NCI-H1417 (cell line): ENCODE data around the gene SP4.

ENCODE experiments used
- DNase-seq, 3 experiments: peaks; one replicate each; lab custom pipeline; 2025; lab: John Stamatoyannopoulos, UW

The SP4 gene

DNA sequence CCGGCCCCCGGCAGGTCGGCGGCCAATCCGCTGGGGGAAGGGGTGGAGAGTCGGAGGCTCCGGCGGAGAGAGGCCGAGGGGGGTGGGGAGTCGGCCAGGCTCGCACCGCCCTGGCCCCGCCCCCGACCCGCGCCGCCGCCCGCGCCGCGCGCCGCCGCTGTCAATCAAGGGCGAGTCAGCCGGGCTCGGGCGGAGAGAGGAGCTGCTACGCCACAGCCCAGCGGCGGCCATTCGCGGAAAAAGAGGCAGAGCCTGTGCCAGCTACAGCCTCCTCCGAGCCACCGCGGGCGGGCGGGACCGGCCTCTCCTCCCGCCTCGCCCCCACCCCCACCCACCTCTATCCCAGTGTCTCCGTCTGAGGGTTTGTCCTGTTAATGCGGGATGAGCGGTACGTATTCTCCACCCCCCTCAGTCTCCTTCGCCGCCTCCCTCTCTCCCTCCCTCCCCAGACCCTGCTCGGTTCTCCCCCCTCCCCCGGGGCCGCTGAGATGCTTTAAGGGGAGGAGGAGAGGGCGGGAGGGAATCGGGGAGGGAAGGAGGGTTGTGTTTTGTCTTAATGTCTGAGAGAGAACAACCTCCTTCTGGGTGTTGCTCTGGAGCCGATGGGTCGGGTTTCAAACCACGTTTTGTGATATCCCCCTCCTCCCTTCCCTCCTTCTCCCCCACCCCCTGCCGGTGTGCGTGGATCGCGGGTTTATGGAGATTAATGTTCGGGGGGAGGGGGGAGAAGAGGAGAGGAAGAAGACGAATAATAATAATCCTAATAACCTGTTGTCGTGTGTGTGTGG is at the start of gene SP4:
Gene SP4, plus strand, starts transcription at position 213 of the 788 bp plus-strand sequence. Its CDS starts 169 bp downstream, at position 382.
- DNase-seq = peak; percentile 96 to 98 (median 98)

DNA sequence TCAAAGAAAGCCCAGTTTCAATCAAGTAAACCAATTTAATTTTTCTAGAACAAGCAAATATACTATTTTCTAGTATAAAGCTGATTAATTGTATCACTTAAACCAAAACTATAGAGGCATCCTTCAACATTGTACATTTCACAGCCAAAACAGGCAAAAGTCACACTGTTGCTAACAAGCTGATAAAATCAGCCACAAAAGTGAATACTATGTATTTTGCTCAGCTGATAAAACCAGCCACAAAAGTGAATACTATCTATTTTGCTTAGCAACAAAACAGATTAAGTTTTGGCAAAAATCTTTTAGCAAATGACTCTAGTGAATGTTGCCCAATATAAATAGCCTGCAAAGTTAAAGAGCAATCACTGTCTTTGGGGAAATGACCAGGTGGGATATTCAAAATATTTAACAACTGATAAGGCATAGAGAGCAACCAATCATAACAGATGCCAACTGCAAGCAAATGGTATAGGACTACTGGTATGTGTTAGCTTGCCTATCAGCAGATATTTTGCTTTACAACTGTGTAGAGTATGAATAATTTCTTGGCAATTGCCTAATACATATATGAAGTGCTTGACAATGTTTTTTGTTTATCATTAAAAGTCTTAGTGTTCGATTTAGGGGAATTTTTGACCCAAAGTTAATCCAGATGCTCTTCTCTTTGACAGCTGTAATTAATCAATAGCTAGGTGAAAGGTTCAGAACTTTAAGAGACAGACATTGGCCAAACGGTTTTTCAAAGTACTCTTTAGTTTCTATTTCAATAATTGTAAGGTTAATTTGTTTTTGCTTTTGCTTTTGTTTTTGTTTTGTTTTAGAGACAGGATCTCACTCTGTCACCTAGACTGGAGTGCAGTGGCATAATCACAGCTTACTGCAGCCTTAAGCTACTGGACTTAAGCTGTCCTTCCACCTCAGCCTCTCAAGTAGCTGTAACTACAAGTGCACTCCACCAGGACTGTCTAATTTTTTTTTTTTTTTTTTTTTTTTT is 44.4 kb upstream of the SP4 start:
- no peak for DNase-seq

DNA sequence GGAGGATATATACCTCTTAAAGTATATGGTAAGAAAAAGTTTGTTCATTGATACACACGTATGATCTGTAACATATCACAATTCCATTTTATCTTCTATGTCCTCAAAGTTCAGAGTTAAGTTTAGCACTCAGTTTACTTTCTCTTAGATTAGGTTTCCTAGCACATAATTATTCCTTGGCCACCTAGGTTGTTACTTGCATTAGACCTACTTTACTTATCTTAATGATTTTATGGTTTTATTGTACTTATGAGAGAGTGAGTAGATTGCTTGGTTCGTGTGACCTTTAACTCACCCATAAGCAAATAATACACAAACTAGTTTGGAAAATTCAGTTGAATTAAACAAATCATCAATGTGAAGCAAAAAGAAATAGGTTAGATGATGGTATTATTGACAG is 33.9 kb upstream of the SP4 start:
- no peak for DNase-seq

DNA sequence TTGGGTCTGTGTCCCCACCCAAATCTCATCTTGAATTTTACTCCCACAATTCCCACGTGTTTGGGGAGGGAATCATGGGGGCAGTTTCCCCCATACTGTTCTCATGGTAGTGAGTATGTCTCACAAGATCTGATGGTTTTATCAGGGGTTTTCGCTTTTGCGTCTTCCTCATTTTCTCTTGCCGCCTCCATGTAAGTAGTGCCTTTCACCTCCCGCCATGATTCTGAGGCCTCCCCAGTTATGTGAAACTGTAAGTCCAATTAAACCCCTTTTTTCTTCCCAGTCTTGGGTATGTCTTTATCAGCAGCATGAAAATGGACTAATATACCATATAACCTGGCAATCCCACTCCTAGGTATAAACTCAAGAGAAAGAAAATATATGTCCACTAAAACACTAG is 25.9 kb upstream of the SP4 start:
- DNase-seq = no peak

DNA sequence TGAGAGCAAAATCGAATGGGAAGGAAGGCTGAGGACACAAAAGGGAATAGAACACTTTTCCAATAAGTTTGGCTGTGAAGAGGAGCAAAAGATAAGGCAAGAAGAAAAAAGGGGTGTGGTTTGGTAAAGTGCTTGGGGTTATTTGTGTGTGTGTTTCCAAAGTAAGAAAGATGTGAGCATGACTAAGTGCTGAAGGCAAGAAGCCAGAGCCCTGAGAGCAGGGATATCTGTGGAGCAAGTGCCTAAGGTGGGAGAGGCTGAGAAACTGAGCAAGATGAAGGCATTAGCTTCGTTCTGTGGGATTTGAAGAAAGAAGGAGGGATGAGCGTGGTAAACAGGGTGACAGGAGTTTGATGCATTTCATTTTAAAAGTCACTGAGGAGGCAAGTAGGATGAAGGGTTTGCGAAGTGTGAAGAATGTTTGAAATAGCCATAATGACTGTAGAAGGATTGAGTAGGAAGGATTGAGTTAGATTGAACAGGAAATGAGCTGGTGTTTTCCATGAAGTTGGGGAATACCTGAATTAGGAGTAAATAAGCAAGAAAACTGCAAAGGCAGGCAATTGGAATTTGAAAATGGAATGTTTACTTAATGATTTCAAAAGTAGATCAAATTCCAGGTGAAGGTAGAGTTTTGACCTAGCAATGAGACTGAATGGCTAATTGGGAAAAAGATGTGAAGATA is 19.9 kb upstream of the SP4 start:
- no peak for DNase-seq

DNA sequence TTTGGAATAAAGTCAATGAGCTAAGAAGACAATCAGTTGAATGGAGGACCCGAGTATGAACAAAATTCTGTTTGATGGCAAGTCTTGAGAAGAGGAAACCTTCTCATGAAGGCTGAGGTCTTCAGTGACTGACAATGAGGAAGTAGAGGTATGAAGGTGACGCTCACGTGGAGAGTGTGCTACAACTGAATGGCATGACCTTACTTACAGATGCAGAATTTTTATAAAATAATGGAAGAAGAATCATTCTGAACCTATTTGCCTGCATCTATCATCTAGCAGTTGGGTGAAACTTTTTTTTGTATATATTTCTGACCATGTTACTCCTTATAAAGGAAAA is 19.4 kb upstream of the SP4 start:
- no peak for DNase-seq

DNA sequence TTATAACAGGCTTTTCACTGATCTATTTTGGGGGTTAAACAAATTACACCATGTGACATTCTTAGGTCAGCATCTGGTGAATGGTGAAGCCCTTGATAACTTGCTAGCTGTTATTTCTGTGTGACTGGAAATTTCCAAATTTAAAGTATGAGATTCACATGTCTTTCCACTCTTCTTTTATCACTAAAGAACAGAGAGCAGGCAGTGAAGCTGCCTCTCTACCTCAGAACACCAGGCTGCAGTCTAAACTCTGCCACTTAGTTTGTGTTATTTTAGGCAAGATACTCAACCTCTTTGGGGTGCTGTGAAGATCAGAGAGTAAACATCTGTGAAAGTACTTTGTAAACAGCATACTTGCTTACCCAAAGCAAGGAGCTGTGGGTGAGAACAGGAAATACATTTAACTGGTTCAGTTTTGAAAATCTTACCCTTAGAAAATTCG is 15.5 kb upstream of the SP4 start:
- no peak for DNase-seq

DNA sequence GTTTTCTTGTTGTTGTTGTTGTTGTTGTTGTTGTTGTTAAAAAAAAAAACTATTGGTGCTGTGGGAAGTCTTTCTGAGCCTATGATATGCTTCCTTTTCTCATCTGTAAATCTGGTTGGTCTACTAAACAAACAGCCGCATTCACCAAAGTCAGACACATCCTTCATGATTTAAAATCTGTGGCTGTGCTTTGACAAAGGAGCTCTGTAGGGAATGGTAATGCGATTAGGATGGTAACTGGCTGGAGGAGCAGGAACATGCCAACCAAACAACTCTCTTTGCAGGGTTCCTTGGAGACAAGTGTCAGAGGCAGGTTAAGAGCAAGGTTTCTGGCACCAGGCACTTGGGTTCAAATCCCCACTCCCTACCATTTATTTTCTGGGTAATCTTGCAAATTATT is 14.9 kb upstream of the SP4 start:
- no peak for DNase-seq

DNA sequence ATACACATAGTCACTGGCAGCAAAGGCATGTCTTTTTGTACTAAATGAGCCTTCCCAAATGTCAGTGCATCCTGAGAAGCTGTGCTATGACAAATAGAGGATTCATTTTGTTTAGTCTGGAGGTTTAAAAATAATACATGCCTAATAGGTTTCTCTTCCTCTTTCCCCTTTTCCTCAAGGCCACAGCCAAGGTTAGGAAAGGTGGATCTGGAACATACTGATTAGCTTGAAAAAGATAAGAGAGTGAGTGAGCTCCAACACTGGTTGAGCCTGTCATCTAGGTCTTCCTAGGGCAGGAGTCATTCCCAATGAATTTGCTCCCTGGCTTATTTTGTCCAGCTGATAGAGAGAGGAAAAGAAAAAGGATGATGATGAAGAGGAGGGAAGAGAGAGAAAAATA is 14.4 kb upstream of the SP4 start:
- DNase-seq = no peak

DNA sequence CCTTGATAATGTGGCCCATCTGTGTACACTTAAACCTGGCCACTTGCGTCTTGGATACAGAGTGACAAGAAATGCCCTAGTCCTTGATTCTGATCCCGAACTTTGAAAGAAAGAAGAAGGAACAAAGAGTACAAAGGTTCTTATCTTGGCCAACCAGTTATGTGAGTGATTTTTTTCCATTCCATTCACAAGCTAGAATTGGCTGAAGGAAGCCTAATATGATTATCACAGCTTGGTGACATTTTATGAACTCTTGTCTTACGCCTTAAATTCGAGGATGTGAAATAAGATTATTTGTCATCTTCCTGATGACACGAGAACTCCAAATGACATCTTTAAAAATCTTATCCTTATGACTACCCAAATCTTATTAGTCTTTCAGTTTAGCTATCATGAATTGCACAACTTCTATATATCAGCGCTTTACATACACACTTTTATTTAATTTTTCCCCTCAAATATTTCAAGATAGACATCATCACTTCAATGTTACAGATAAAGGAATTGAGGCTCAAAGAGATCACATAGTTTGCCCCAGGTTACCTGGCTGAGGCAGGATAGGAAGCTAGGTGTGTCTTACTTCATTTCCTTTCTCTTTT is 13.0 kb upstream of the SP4 start:
- no peak for DNase-seq

DNA sequence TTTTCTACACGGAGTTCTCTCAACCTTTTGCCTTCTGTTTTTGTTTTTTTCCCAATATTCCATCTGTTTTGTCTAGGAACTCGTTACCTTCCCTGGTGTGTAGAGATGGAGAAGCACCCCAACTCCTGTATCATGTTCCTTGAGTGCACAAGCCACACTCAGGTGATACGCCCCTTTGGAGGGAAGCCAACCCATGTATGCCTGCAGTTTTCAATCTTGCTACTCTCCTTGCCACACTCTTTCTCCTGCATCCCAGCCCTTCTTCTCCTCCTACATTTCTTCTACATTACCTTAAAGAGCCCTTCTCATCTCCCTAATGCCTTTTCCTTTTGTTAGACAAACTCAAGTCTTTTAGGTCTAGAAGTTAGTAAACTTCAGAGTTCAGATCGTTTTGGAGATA is 10.2 kb upstream of the SP4 start:
- no peak for DNase-seq

DNA sequence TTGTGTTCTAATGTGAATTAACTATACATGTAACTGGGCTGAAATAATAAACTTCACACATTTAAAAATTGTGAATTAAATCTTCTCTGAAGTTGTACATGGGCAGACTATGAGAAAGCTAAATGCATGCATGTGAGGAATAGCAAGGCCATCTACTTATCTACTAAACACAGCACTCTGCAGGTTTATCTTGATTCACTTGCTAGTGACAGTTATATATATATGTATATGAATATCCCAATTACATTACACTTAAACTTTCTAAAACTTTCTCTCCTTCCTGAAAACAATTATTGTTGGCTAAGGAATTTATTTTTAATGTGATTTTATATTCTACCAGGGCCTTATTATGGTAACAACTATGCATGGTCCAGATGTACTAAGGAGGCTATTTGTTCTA is 5.1 kb upstream of the SP4 start:
- DNase-seq = no peak

DNA sequence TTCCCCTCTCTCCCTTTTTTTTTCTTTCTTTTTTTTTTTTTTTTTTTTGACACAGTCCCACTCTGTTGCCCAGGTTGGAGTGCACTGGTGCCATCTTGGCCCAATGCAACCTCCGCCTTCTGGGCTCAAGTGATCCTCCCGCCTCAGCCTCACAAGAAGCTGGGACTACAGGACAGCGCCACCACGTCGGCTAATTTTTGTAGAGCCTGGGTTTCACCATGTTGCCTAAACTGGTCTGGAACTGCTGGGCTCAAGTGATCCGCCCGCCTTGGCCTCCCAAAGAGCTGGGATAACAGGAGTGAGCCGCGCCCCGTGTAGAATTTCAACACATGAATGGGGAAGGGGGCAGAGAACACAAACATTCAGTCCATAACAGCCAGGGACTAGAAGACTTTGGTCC is 2.6 kb upstream of the SP4 start:
- DNase-seq = no peak

DNA sequence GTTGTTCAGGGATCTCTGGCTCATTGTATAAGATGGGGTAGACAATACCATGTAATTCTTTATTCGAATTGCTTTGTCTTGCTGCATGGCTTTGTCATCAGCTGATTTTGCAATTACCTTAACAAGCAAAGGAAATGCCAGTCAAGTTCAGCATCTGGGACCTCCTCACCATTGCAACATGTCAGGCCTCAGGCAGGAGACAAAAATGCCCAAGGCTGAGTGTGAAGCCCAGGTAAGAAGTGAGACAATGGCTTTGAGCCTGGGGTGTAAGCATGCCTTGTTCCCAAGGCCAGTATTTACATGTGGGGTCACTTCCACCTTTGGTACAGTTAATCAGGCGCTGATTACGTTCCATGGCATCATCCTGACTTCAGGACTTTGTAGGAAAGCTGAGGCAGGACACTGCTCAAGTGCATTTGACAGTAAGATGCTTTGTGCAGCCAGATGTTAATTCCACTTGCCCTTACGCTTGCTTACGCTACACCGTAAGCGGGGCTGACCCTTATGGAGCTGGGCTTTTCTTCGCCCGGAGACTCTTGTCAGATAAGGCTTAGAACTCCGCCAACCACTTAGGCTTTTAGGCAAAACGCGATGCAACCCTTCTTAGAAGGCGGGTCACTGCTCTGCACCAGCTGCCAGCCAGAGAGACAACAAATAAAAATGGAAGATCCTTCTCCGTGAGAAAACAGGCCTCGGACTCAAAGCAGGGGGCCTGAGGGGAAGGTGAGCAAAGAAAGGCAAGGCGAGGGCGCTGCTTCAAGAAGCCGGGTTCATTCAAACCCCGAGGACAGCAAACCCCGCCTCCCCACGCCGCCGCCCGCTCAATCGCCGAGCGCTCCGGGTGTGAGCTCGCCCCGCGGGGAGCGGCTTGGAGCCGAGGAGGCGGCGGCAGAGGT is 1.3 kb upstream of the SP4 start:
- DNase-seq = peak in 1 of 3 experiments; percentile 70

DNA sequence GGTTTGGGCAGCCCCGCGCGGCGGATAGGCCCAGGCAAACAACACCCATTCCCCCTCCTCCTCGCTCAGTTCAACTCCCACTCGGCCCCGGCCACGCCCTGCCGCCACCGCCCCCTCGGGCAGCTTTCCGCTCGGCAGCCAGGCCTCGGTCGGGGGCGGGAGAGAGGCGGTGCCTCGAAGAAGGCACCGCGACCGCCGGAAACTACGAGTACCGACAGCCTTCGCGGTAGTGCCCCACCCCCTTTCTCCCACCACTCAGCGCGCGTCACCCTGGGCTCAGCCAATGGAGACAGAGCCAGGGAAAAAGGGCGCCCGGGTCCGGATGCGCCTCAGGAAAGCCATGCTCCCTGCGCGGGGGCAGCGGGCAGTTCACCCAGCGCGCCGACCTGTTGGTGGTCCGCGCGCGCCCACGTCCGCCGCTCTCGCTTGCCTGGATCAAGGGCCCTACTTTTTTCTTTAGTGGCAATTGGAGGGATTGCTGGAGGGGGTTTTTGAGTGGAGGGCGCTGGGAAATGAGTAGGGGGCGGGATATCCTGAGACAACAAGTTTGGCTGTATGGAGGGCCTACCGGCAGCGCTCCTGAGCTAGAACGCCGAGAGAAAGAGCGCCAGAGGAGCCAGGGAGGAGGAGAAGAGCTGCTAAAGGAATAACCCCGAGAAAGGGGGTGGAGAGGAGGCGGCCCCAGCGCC is 557 bp upstream of the SP4 start:
- DNase-seq = peak; percentile 97 to 100 (median 99)

DNA sequence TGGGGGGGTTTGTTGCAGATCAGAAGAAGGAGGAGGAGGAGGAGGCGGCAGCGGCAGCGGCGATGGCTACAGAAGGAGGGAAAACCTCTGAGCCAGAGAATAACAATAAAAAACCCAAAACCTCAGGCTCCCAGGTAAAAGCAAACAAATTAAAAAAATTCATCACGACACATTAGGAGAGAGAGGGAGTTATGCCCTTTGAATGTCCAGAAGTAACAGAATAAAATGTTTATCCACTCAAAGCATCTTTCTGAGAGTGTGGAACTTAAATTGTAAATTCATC is 717 bp downstream of the SP4 start:
- DNase-seq = no peak

DNA sequence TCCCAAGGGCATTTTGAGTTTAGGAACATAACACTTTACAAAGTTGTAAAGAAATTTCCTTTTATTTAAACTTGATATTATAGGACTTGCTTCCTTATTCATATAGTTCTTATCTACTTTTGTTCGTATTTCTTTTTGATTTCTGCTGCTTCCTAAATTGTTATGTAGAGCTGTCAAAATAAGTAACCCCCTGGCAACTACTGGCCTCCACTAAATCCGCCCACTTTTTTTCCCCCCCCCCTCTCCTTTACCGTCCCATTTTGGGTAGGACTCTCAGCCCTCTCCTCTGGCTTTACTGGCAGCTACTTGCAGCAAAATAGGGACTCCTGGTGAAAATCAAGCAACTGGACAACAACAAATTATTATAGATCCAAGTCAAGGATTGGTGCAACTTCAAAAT is 1.1 kb downstream of the SP4 start:
- no peak for DNase-seq

DNA sequence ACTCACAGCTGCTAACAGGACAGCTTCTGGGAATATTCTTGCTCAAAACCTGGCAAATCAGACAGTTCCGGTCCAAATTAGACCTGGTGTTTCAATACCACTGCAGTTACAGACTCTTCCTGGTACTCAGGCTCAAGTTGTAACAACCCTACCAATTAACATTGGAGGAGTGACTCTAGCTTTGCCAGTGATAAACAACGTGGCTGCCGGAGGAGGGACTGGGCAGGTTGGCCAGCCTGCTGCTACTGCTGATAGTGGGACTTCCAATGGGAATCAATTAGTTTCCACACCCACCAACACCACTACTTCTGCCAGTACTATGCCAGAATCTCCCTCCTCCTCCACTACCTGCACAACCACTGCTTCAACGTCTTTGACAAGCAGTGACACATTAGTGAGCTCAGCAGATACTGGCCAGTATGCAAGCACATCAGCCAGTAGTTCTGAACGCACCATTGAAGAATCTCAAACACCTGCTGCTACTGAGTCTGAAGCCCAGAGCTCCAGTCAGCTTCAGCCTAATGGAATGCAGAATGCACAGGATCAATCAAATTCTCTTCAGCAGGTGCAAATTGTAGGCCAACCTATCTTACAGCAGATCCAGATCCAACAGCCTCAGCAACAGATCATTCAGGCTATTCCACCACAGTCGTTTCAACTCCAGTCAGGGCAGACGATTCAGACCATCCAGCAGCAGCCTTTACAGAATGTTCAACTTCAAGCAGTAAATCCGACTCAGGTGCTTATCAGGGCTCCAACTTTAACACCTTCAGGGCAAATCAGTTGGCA is 2.1 kb downstream of the SP4 start:
- DNase-seq = peak in 1 of 3 experiments; percentile 39

DNA sequence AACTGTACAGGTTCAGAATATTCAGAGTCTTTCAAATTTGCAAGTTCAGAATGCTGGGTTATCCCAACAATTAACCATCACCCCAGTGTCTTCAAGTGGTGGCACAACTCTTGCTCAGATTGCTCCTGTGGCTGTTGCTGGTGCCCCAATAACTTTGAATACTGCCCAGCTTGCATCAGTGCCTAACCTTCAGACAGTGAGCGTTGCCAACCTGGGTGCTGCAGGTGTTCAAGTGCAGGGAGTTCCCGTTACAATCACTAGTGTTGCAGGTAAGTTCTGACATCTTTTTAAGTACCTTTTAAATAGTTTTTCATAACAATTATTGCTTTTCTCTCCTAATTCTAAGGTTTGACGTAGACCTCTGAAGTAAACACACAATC is 2.7 kb downstream of the SP4 start:
- DNase-seq = peak in 1 of 3 experiments; percentile 39
